ENCODE measurements around the gene UCK2. TPM values are rescaled to one million over a fixed set of nuclear protein-coding genes. Genes with fewer than 3 reads are reported as not detected.

The UCK2 gene
- total and polyA plus RNA-seq, 9 of the 15 experiments (the other 6 are each of a cell fraction or from before 2014, with no cell fraction given) = 71.6 to 145 (median 95.8) TPM

DNA sequence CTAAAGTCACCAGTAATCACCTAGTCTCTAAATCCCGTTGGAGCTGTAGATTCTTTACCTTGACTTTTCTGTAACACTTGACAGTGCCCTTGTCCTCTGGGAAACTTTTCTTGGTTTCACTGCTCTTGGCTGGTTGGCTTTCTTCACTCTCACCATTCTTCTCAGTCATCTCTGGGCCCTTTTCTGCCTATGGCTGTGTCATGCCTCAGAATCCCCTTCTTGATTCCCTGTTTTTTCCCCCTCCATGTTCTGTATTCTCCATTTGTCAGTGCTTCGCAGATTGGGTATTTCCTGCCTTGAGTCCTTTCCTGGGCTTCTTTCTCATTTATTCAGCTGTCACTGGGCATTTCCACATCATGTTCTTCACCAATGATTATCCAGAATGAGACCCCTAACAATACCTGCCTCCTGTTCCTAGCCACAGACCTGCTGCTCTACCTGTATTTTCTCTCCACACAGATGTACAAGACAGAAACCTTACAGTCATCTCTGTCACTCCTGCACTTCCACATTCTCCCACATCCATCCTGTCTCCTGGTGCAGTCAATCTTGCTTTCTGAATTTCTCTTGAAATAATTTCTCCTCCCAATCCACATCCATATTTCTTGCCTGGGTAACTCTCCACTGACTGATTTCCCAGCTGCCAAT lies 14.7 kb downstream of the UCK2 start:
- H3K4me2 ChIP-seq (ENCODE audit: insufficient read depth, low read length) = peak overlapping the region; percentile 65
- in situ Hi-C loops (cut with MboI) (no loop called here), intact Hi-C loops (cut with micrococcal nuclease) (no loop called here)
- H3K4me3 ChIP-seq = no peak overlapping the region
- peaks cover 27 to 72% of the 10 kb centered on the region in 2 experiments for H3K4me1 ChIP-seq (replicated peaks in 1 of 2; ENCODE audit: control insufficient read depth in 2 of 2, insufficient read depth in 2 of 2, low read length in 2 of 2)
- peaks cover 9% of the 10 kb centered on the region for H3K9me1 ChIP-seq (ENCODE audit: control insufficient read depth, insufficient read depth, low read length)
- peak overlapping the region in 1 of 2 experiments; percentile 37; a peak in 1 of 4 replicates for H3K9ac ChIP-seq (ENCODE audit: insufficient read depth in 1 of 2, low read depth in 2 of 2, low read length in 2 of 2)
- ATAC-seq = no peak
- H4K20me1 ChIP-seq (replicated peaks; ENCODE audit: control insufficient read depth, insufficient read depth, low read length) = peaks cover 41% of the 10 kb centered on the region
- ChIA-PET POLR2A (interaction anchor here (0.8 to 5.1 kb wide), 6 partner anchors 8 to 222 kb away, joined by 3 to 30 read pairs (median 7); partner anchors contain the start of gene TMCO1), CTCF (ENCODE audit: low intra/inter-chr PET ratio) (no interaction called here)
- no peak overlapping the region for H2AFZ ChIP-seq (ENCODE audit: low read depth, low read length)
- WGBS (ENCODE audit: insufficient coverage, low coverage, missing lambda C conversion rate) = 47% methylated on average over 2 of the region's 2 CpGs
- H3K9me3 ChIP-seq (replicated peaks; ENCODE audit: control insufficient read depth, insufficient read depth, low read depth, low read length) = no peaks in the 10 kb centered on the region
- H3K27ac ChIP-seq (ENCODE audit: extremely low read depth, low read depth, low read length) = peak overlapping the region; percentile 37
- BruUV-seq (replicated peaks) = no TSS peak
- DNase-seq (ENCODE audit: extremely low read depth in 1 of 4, low spot score in 3 of 4) = no peak
- TF ChIP-seq ZNF239 (CRISPR knock-in tag; IDR thresholded peaks at IDR 0.05) (no peak), HNRNPLL (IDR thresholded peaks at IDR 0.05; ENCODE audit: low read depth, low read length, poor library complexity, severe bottlenecking) (no peak), ETV6 (IDR thresholded peaks at IDR 0.05; ENCODE audit: borderline replicate concordance in 1 of 2, low read depth in 2 of 2, low read length in 1 of 2) (0 out of 4 replicates have a peak, but pooled peaks of 1 of the 2 experiments have one; percentile 5), ETV6 (CRISPR knock-in tag; IDR thresholded peaks at IDR 0.05; ENCODE audit: borderline replicate concordance) (no peak), PRPF4 (IDR thresholded peaks at IDR 0.05; ENCODE audit: insufficient read depth, low read depth, low read length, poor library complexity, severe bottlenecking) (no peak)
- TF ChIP-seq, protein P1, sequence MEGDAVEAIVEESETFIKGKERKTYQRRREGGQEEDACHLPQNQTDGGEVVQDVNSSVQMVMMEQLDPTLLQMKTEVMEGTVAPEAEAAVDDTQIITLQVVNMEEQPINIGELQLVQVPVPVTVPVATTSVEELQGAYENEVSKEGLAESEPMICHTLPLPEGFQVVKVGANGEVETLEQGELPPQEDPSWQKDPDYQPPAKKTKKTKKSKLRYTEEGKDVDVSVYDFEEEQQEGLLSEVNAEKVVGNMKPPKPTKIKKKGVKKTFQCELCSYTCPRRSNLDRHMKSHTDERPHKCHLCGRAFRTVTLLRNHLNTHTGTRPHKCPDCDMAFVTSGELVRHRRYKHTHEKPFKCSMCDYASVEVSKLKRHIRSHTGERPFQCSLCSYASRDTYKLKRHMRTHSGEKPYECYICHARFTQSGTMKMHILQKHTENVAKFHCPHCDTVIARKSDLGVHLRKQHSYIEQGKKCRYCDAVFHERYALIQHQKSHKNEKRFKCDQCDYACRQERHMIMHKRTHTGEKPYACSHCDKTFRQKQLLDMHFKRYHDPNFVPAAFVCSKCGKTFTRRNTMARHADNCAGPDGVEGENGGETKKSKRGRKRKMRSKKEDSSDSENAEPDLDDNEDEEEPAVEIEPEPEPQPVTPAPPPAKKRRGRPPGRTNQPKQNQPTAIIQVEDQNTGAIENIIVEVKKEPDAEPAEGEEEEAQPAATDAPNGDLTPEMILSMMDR (IDR thresholded peaks at IDR 0.05 in 2 of 3, conservative IDR thresholded peaks at IDR 0.05 in 1 of 3; ENCODE audit: insufficient read depth in 2 of 3, low read depth in 1 of 3, low read length in 3 of 3) = no peak
- peaks cover 24% of the 10 kb centered on the region; the same call in 2 of the 3 replicates for H3K36me3 ChIP-seq (ENCODE audit: control insufficient read depth, insufficient read depth, low read length)
- no peak for FAIRE-seq
- H3K27me3 ChIP-seq (ENCODE audit: control insufficient read depth in 2 of 2, insufficient read depth in 2 of 2, low read length in 2 of 2) = no peaks in the 10 kb centered on the region
- H3K79me2 ChIP-seq (ENCODE audit: control insufficient read depth, insufficient read depth, low read length) = peaks cover 99% of the 10 kb centered on the region

Data from K562 (cell line).